Activated CD8-positive, alpha-beta memory T cell treated with anti-CD3 and anti-CD28 coated beads, Interleukin-2, amount 50 U/mL, for 48 hours (primary cell): ENCODE data around the gene ADGRL1.
"Not testable (repeated sequence)": the region's sequence is repeated elsewhere in the genome, so short reads cannot be mapped to it uniquely, and the experiment has no call there.

ENCODE experiments used
- DNase-seq: peaks from one replicate; pipeline ENCODE4 v3.0.0-alpha.2; 2020

The ADGRL1 gene

DNA sequence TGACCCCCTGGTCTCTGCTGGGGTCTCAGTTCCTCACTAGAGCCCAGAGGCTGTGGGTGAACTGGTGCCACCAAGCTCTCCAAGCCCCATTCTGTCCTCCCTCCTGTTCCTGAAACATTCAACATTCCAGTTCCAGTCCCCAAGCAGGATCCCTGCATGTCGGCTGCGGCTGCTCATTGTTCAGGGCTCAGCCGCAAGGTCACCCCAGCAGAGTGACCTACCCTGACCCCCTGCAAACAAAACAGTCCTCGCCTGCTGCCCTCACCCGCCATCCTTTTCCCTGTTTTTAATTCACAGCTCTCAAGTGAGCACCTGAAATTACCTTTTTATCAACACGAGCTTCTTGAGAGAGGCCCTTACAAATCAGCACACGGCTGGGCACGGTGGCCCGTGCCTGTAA, 19.3 kb downstream of the ADGRL1 start:
- DNase-seq: not testable (repeated sequence)

- DNase-seq: not testable (repeated sequence)
Observed at GRCh38 chr19:14185691-14186090, 20.3 kb downstream of the ADGRL1 start.

- no peak for DNase-seq
Observed at GRCh38 chr19:14185158-14185557, 20.8 kb downstream of the ADGRL1 start.

- DNase-seq: no peak
Observed at GRCh38 chr19:14183741-14184350, 22.1 kb downstream of the ADGRL1 start.

DNA sequence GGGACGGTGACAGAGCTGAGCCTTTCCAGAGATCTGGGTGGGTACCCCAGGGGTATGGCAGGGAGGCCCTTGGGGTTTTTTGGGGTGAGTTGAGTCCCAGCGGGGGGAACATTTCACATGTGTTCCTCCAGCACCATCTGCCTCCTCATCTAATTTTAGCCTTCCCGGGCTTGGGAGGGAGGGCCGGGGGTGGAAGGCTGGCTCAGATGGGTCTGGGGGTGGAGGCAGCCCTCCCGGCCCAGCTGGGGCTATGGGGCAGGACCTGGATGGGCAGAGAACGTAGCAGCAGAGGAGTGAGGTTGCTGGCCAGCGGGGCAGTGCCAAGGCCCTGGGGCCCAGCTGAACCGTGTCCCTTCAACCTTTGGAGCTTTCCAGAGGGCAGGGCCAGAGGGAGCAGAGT, 23.5 kb downstream of the ADGRL1 start:
- no peak for DNase-seq

DNA sequence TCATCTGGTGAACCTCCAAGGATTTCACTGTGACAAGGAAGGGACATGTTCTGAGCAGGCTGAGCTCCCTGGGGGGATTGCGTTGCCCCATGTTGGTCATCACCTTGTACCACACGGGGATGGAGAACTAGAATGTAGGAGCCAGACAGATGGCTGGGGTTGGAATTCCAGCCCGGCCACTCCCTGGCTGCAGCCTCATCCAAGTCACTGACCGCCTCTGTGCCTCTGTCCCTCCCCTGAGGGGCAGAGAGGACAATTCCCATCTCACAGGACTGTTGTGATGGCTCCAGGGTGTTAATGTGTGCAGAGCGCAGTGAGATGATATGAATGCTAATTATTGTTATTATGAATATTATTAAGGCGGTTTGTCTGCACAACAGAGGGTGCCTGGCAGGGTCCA, 24.1 kb downstream of the ADGRL1 start:
- no peak for DNase-seq

DNA sequence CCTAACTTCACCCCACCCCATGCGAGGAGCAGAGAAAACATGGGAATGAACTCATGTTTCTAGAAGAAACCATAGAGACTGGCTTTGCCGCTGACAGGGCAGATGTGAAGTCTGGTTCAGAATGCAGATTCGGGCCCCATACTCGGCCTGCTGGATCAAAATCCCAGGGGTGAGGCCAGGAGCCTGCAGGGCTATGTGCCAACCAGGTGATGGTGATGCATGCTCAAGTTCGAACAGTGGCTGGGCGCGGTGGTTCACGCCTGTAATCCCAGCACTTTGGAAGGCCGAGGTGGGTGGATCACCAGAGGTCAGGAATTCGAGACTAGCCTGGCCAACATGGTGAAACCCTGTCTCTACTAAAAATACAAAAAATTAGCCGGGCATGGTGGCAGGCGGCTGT, 24.8 kb downstream of the ADGRL1 start:
- DNase-seq: not testable (repeated sequence)

- DNase-seq: no peak
Observed at GRCh38 chr19:14177496-14178074, 28.4 kb downstream of the ADGRL1 start.

DNA sequence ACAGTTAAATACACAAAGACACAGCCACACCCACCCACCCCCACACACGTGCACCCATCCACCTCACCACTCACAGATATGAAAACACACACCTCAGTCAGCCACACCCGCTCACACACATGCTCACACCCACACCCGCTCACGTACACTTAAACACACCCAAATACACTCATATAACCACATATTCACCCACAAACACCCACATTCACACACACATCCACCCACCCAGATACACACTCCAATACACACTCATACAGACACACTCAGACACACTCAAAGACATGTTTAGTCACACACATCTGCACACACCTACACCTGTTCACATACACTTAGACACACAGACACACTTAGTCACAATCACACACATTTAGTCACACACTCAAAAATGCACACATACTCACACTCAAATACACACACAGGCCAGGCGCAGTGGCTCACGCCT, 30.6 kb downstream of the ADGRL1 start:
- no peak for DNase-seq

DNA sequence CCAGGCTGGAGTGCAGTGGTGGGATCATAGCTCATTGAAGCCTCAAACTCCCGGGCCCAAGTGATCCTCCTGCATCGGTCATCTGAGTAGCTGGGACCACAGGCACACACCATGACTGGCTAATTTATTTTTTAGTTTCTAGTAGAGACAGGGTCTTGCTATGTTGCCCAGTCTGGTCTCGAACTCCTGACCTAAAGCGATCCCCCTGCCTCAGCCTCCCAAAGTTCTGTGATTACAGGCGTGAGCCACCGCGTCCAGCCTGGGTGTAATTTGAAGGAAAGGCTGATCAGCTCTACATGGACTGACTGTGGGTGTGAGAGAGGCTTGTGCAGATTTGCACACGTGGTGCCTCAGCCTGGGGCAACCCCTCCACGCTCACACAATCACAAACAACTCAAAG, 31.1 kb downstream of the ADGRL1 start:
- no peak for DNase-seq

- DNase-seq: no peak
Observed at GRCh38 chr19:14168993-14169392, 37.0 kb downstream of the ADGRL1 start.

- DNase-seq: no peak
Observed at GRCh38 chr19:14168259-14168972, 37.6 kb downstream of the ADGRL1 start.

DNA sequence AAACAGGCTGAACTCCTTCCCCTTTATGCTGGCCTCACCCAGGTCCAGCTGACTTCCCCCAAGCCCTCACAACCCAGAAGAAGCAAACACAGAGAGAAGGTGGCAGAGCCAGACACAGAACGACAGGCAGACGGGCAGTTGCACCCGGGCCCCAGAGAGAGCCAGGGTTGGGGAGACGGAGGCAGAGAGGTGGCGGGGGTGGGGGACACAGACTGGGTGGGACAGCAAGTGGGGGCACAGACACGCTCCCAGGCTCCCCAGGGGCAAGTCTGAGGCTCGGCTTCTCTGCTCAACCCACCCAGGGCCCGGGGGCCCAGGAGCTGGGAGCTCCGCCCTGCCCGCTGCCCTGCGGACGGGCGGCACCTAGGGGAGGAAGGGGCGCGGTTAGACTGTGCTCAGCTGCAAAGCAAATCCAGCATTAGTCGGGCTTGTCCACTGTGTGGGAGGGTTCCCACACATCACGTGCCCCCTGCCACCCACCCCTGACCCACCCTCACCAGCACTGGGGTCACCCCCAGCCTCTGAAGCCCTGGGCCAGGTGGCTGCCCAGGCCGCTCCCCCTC, 38.3 kb downstream of the ADGRL1 start:
- DNase-seq: no peak

DNA sequence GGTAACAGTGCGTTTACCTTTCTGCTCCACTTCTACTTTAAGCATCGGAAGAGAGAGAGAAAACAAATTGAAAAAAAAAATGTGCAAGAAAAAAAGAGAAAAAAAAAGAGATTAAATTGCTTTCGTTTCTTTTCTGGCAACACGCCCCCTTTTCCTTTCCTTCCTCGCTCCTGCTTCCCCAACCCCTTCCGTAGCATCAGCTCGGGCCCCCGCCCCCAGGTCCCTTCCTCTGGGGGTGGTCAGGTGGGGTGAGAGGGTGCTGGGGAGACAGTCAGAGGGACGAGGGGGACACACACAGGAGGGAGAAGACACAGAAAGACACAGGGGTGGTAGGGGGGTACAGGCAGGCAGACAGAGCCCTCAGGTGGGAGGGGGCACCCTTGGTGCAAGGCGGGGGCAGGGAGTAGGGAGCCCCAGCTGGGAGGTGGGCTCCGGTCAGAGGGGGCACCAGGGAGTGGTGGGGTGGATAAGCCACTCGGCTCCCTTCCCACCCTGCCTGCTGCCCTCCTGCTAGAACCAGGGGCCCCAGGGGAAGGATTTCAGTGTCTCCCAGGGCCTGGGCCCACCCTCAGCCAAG, 38.9 kb downstream of the ADGRL1 start:
- no peak for DNase-seq

DNA sequence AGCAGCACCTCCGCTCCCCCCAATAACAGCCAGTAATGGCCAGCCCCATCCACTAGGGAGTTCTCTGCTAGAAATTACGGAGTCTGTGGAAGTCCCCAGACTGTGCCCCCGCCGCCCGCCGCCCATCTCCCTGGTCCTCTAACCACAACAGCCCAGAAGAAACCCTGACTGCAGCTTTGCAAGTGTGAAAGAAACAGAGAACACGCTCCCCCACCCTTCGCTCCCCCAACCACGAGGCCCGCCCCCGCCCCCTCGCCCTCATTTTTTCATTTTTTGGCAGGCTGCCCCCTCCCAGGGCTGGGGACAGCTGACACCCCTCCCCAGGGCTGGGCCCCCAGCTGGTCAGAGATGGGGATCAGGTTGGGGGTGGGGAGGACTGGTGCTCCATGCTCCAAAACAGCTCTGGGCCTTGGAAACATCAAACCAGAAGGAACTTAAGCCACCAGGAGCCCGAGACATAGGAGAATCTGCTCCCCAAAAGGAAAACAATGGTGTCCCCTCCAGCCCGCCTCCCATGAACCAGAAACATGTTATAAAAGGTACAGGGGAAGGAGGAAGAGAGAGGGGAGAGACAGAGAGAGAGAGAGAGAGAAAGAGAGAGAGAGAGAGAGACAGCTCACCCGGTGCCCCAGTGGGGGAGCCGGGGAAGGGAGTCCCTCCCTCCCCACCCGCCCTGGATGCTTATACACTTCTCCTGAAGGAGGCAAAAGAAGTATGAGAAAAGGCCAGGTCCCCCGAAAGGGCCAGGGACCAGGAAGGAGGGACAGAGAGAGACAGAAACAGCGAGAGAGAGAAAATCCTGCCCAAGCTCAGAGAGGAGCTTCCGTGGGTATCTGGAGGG, 39.8 kb downstream of the ADGRL1 start:
- DNase-seq: no peak

- peak; percentile 42 for DNase-seq
Observed at GRCh38 chr19:14164724-14165493, 41.1 kb downstream of the ADGRL1 start.

DNA sequence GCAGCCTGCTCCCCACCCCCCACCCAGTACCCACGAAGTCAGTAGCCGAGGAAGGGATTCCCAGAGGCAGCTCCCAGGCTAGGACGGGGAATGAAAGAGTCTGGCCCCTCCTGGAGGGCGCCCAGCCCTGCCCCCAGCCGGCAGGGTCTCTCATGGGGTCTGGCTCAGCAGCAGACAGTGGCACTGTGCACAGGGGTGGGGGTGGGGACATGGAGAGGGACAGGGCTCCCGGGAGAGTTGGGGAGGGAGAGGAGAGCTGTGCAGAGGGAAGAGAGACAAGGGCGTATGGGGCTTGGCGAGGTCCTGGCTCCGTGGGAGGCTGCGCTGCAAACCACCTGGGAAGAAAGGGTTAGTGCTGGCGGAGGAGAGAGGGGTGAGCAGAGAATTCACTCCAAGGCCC, 41.9 kb downstream of the ADGRL1 start:
- DNase-seq: no peak

GRCh38 chr19:14162871-14163297, 43.1 kb downstream of the ADGRL1 start:
- no peak for DNase-seq

- DNase-seq: no peak
Observed at GRCh38 chr19:14161305-14161704, 44.7 kb downstream of the ADGRL1 start.

GRCh38 chr19:14160017-14160703, 45.8 kb downstream of the ADGRL1 start:
- DNase-seq: no peak

DNA sequence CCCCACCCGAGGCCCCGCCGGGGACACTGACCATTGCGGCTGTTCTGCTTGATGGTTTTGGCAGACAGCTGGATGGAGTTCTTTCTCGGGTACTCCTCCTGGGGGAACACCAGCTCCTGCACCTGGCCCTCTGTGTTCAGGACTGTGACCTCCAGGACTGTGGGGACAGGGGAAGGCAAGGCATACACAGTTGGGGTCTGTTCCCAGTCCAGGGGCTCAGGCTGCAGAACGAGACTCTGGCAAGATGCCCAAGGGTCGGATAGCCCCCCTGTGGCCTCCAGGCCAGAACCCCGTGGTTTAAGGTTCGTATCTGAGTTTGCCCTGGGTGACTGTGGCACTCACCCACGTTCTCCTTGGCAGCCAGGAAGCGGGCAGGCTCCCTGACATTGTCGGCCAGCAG, 46.9 kb downstream of the ADGRL1 start:
- DNase-seq: no peak
